HG02938 (cell line): ENCODE results near the gene SEZ6L.
A peak's percentile ranks its signal among the peaks of the same experiment; 100 is the strongest.

Source experiments
- ATAC-seq: cut with Tn5 transposase; IDR thresholded peaks from one replicate; pipeline ENCODE4 v1.9.1; 2021; ENCODE audit warnings: mild to moderate bottlenecking, moderate library complexity; ENCODE audit not compliant: unreplicated experiment

SEZ6L gene

GRCh38 chr22:26327306-26327705, 158.0 kb downstream of the SEZ6L start:
- no peak for ATAC-seq

GRCh38 chr22:26328221-26328620, 159.0 kb downstream of the SEZ6L start:
- no peak for ATAC-seq

DNA sequence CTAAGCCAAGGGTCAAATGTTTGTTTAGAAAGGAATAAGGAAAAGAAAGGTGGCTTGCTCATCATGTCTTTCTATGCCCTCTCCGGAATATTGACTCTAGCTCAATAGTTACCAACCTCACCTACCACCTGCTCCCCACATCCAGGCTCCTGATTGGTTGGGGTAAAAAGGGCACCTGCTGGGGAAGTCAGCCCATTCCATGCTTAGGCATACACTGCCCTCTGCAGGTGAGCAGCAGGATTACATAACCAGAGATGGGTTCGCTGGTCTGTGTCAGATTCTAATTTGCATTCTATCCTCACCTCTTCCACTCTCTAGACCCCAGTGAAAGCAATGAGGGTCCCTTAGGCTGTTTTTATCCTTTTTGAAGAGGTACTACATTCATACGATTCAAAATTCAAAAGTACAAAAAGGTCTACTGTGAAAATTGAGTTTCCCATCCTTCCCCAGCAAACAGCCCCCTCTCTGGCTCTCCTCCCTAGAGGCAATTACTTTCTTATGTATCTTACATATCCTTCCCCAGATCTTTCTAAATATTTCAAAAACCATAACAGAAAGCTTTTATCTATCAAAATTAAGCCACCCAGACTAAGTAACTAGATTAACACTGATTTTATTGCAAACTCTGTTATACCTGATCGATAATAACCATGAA, 161.8 kb downstream of the SEZ6L start:
- no peak for ATAC-seq

- ATAC-seq: no peak
These were observed 164.0 kb downstream of the SEZ6L start for GRCh38 chr22:26333088-26333800.

DNA sequence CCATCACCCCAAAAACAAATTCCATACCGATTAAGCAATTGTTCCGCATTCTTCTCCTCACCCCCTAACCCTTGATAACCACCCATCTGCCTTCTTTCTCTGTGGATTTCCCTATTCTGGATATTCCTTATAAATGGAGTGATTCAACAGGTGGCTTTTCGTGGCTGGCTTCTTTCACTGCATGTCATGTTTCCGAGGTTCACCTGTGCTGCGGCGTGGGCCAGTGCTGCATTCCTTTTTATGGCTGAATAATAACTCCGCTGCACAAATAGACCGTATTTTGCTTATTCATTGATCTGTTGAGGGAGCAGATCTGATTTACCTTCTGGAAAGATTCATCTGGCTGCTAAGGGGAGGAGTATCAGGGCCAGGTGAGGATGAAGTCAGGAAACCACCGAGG, 165.0 kb downstream of the SEZ6L start:
- no peak for ATAC-seq

- ATAC-seq: no peak
These were observed 167.5 kb downstream of the SEZ6L start for GRCh38 chr22:26336773-26337172.

GRCh38 chr22:26339755-26340154, 170.5 kb downstream of the SEZ6L start:
- no peak for ATAC-seq

DNA sequence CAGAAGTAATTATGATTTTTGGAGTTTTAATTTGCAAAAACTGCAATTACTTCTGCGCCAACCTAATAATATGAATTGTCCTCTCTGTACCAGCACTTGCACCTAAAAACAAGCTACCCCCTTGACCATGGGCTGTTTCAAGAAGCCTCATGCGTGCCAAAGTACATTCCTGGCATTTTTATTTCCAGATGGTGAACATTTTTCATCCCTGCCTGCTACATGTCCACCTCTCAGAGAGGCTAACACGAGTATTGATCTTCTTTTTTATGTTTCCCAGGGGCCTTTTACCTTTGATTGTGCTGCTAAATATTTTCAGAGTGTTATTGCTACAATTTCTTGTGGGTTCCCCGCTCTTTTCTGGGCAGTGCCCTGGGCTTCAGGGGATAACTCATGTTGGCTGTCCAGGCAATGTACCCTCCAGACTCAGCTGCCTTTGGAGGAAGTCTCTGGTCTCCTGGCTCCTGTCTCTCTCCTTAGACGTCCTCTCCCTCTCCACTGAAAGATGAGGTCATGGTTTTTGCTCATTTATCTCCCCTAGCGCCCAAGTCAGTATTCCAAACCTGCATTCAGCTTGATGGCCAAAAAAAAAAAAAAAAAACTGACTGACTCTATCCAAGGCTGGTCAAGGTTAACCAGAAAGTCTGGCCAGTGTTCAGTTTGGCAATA, 173.6 kb downstream of the SEZ6L start:
- ATAC-seq: no peak

GRCh38 chr22:26345496-26345895, 176.2 kb downstream of the SEZ6L start:
- no peak for ATAC-seq

- no peak for ATAC-seq
These were observed 179.7 kb downstream of the SEZ6L start for GRCh38 chr22:26348810-26349526.

DNA sequence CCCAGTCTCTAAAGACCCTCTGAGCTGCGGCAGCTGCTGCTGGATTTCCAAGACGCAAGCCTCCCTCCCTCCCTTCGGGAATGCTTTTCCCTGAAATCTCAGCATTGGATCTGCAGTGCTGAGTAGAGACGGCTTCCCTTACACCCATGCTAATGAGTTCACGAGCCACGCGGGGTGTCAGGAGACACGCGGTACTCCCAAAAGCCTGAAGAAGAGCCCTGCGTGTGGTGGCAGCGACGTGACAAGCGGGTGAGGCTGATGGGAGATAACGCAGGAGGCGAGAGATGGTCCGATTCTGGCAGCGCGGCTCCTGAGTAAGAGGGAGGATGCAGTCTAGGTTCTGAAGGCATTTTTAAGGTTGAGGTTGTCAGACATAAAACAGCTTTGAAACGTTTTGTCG, 185.4 kb downstream of the SEZ6L start:
- ATAC-seq: no peak

DNA sequence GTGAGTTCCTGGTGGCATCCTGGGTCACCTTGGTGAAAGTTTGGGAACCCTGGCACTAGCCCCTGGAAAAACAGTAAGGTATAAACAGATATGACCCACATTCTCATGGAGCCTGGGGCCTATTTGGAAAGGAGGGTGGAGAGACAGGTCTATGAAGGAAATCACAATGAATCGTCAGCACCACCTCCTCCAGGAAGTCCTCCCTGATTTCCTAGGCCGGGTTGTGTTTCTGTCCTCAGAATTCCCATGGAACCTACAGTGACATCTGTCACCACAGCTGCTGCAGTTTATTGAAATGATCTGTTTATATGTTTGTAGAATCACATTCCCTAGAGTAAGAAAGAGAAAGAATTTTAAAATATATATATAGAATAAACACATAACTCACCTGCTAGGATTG, 188.0 kb downstream of the SEZ6L start:
- ATAC-seq: no peak

DNA sequence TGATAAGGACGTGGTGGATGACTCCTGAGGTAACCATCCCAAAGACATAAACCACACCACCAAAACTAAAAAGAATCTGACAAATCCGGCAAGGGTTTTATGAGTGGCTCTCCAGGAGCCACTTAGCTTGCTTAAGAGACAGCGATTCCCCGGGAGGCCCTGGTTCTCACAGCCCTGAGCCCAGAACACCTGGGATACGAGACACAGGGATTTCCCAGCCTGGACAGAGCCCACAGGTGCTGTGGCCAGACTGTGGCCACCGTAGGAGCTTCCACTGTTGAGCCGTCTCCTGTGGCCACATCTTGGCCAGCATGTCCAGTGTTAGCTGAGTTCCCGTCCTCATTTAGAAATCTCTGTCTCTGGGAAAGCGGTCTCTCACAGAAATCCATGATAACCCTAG, 188.6 kb downstream of the SEZ6L start:
- ATAC-seq: no peak

DNA sequence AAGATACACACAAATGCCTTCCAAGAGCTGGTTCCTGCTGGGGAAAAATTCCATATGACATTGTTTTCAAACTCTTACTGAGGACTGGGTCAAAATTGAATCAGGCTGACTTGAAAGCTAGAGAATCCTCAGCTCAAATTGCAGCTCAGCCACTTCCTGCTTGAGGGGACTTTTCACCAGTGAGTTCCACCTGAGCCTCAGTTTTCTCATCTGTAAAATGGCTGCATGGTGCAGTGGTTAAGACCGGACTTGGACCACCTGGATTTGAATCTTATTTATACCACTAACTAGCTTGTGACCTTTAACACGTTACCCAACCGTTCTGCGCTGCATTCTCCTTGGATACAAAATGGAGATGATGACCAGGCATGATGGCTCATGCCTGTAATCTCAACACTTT, 189.9 kb downstream of the SEZ6L start:
- ATAC-seq: no peak

GRCh38 chr22:26360169-26360885, 191.1 kb downstream of the SEZ6L start:
- ATAC-seq: no peak

DNA sequence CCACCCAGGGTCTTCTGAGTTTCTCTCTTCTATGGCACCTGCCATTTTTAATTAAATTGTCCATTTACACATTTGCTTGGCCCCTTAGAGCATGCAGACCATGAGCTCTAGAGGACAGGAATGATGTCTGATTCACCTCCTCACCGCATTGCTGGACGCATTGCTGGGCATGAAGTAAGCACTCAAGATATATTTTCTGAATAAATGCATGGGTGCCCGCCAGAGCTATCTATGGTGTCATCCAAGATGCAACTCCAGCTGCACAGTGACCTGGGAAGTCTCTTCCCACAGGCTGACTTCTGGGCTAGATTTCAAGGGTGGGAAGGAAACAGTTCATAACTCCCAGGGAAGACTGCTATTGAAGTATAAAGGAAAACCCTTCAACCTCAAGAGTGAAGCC, 193.2 kb downstream of the SEZ6L start:
- ATAC-seq: no peak

DNA sequence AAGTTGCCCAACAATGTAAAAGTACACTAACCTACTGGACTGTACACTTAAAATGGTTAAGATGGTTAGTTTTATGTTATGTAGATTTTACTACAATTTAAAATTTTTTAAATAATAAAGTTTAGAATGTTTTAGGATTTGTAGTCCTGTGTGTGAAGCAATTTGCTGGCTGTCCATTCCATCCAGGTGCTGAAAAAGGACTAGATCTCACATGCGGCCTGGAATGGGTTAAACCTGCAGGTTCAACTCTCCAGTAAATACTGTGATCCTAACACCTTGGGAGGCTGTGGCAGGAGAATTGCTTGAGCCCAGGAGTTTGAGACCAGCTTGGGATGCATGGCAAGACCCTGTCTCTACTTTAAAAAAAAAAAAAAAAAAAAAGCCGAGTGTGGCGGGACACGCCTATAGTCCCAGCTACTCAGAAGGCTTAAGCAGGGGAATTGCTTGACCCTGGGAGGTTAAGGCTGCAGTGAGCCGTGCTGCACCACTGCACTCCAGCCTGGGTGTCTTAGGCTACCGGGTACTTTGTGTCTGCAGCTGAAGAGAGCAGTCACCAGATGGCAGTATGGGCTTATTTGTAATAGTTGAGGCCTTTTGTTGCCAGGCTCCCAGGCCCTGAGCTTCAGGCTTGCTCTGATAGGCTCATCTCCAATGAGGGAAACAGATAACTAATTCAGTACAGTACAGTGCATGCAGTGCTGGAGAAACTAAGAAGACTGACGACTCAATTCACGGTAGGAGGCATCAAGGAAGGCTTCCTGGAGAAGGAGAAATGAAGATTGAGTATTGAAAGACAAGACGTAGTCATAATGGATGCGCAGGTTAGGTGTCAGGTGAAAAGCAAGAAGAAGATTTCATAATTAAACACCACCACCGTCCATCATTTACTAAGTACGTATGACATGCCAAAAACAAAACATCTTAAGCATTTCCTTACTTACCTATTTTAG, 195.1 kb downstream of the SEZ6L start:
- ATAC-seq: peak; percentile 57

DNA sequence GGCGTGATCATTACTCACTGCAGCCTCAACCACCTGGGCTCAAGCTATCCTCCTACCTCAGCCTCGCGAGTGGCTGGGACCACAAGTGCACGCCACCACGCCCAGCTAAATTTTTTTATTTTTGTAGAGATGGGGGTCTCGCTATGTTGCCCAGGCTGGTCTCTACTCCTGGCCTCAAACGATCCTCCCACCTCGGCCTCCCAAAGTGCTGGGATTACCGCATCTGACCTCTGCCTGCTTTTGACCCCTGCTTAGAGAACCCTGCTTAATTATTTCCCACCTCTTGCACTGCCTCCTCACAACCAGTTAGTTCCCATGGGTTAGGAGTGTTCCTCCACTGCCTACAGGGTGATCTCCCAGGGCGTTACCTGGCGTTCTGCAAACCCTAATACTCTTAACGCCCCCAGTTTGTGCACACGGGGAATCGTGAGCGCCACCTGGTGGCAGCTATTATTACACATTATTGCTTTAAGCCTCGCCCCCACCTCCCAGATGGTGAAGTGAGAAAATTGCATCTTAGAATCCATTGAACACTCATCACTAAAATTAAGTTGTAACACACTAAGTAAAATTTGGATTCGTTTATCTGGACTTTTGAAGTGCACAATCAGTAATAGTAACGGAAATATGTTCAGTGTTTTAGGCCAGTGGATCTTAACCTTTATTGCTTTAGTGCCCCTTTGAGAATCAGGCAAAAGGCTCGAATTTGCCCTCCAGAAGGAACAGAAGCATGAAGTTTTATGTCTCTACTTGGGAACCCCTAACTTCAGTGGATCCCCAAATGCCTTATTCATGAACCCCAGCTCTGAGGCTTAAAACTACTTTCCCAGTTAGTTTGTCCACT, 198.4 kb downstream of the SEZ6L start:
- ATAC-seq: no peak

DNA sequence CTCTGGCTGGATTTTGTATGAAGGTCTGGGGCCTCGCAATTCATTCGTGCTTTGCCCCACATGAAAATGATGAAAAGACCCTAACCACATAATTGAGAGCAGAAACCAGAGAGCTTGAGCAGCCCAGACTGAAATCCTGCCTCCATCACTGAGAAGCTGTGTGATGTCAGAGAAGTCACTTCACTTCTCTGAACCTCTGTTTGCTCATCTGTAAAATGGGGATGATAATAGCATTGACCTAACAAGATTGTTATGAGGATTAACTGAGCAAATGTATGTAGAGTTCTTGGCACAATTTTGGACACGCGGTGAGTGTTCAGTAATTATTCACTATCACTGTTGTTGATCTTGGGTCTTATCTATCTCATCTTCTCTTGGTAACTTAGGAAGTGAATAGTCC, 203.6 kb downstream of the SEZ6L start:
- no peak for ATAC-seq
